Sigmoid colon (tissue), 7 donors: ENCODE measurements around the gene PEX11B. TPM values are rescaled to one million over a fixed set of nuclear protein-coding genes. Genes with fewer than 3 reads are reported as not detected.

ENCODE experiments used
- DNase-seq: peaks from one replicate; pipeline ENCODE4 v3.0.0-alpha.2; 2019
- H3K27ac ChIP-seq, 4 donors: fragments of 200-600 bp; sonication (generic); one replicate each; pipeline ENCODE4 v1.5.1; 2016 to 2019; ENCODE audit warnings: mild to moderate bottlenecking in 1 of 4
- H3K27me3 ChIP-seq, 3 donors: fragments of 200-600 bp; sonication (generic); one replicate each; pipeline ENCODE4 v1.5.1; 2019; ENCODE audit warnings: mild to moderate bottlenecking in 1 of 3
- H3K36me3 ChIP-seq, 4 donors: fragments of 200-600 bp; sonication (generic); one replicate each; pipeline ENCODE4 v1.5.1; 2016 to 2019
- H3K4me1 ChIP-seq, 4 donors: fragments of 200-600 bp; sonication (generic); one replicate each; pipeline ENCODE4 v1.5.1; 2017 to 2019
- H3K4me3 ChIP-seq, 4 donors: fragments of 200-600 bp; sonication (generic); one replicate each; pipeline ENCODE4 v1.5.1; 2017 to 2019; ENCODE audit warnings: mild to moderate bottlenecking in 2 of 4, moderate library complexity in 1 of 4
- H3K9me3 ChIP-seq, 4 donors: fragments of 200-600 bp in 3 of 4; sonication (generic) in 3 of 4; one replicate each; pipeline versions ENCODE4 v1.5.1 to v1.6.1; 2013 to 2019
- CTCF ChIP-seq, 4 experiments: fragments of 450-650 bp in 3 of 4; fragments of 200-600 bp in 1 of 4; IDR thresholded peaks; one replicate each; pipeline ENCODE4 v1.5.1; 2016 to 2019; ENCODE audit warnings: antibody characterized with exemption in 4 of 4, mild to moderate bottlenecking in 3 of 4, moderate library complexity in 2 of 4
- EP300 ChIP-seq, 4 donors: sonication (generic); formaldehyde crosslinking; IDR thresholded peaks; one replicate each; pipeline ENCODE4 v1.6.1; 2017; ENCODE audit warnings: antibody characterized with exemption in 4 of 4
- POLR2A ChIP-seq, 2 donors: fragments of 450-650 bp; IDR thresholded peaks; one replicate each; pipeline ENCODE4 v1.6.1; 2016; ENCODE audit warnings: antibody characterized with exemption in 2 of 2, mild to moderate bottlenecking in 2 of 2, moderate library complexity in 2 of 2
- POLR2AphosphoS5 ChIP-seq, 4 donors: sonication (generic); formaldehyde crosslinking; IDR thresholded peaks; one replicate each; pipeline ENCODE4 v1.6.1; 2017; ENCODE audit warnings: antibody characterized with exemption in 4 of 4
- WGBS, 2 donors: extraction: QIAGEN DNeasy Blood & Tissue Kit; methylation state at CpG; one replicate each; pipeline ENCODE4 v1.1.7; 2013; 5-methylcytosine and 5-hydroxymethylcytosine counted together
- intact Hi-C: fragments of 100-400 bp; cut with DNase I; formaldehyde crosslinking; loops from one replicate; pipeline ENCODE4 v1.15.1; 2023
- polyA plus RNA-seq, 3 donors: library from polyadenylated mRNA; stranded (reverse); fragments of 200-250 nt; gene quantifications; one replicate each; pipeline ENCODE4 v1.2.3, GENCODE V29; 2013
- total RNA-seq, 4 donors: library from RNA; depleted of rRNA; stranded (reverse); fragments of >200 nt; gene quantifications; one replicate each; pipeline ENCODE4 v1.1.0, GENCODE V29; 2016
- donor health status: healthy with polysubstance abuse.
- donor health status: Bipolar disorder and iron deficiency.
- donor health status: healthy.

Gene PEX11B
- total and polyA plus RNA-seq, 7 donors, result 20.2 to 41.8 (median 22.5) TPM

DNA sequence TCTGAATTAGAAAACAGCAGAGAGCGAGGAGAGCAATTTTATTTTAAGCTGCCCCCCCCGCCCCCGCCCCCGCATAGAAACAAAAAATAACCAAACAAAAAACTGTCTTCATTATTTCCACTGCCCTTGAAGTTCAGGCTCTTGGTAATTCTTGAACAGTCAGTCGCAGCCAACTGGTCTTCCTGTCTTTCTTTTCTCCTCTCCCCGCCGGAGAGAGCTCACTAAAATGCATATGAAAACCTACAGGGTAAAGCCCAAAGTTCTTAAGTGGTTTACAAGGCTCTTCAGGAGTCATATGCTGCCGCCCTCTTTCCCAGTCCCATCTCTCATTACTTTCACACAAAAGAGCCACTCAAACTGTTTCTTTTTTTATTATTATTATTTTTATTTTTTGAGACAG, 31.7 kb downstream of the PEX11B start:
- intact Hi-C loops, result no loop called here
- no peak for TF ChIP-seq POLR2A (IDR thresholded peaks at IDR 0.05)
- no peak for TF ChIP-seq EP300 (IDR thresholded peaks at IDR 0.05)
- TF ChIP-seq CTCF (IDR thresholded peaks at IDR 0.05), result no peak
- no peak for TF ChIP-seq POLR2AphosphoS5 (IDR thresholded peaks at IDR 0.05)
- Histone ChIP-seq H3K9me3 (no peaks in the 10 kb centered on the region), H3K27me3 (no peaks in the 10 kb centered on the region), H3K4me3 (no peak overlapping the region), H3K36me3 (no peaks in the 10 kb centered on the region), H3K4me1 (peaks cover 0 to 16% (median 15%) of the 10 kb centered on the region in 4 donors), H3K27ac (no peak overlapping the region)
- DNase-seq, result no peak
- 70 to 82% methylated on average over 8 of the region's 8 CpGs for WGBS, 2 donors

DNA sequence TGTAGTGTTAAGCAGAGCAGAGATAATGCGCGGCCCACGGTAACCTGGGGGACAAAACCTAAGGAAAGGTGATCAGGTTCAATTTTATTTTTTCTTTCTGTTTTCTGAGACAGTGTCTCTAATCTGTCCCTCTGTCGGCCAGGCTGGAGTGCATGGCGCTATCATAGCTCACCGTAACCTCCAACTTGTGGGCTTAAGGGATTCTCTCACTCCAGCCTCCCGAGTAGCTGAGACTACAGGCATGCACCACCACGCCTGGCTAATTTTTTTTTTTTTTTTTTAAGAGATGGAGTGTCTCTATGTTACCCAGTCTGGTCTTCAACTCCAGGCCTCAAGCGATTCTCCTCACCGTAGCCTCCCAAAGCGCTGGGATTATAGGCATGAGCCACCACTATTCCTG, 32.1 kb downstream of the PEX11B start:
- TF ChIP-seq POLR2AphosphoS5 (IDR thresholded peaks at IDR 0.05) (no peak), POLR2A (IDR thresholded peaks at IDR 0.05) (no peak), EP300 (IDR thresholded peaks at IDR 0.05) (no peak), CTCF (IDR thresholded peaks at IDR 0.05) (no peak)
- no peaks in the 10 kb centered on the region for H3K27me3 ChIP-seq
- H3K36me3 ChIP-seq, result no peaks in the 10 kb centered on the region
- no peaks in the 10 kb centered on the region for H3K9me3 ChIP-seq
- peak overlapping the region in 1 of 4 donors; percentile 40 for H3K27ac ChIP-seq
- intact Hi-C loops, result no loop called here
- WGBS, 2 donors, result 43 to 54% methylated on average over 11 of the region's 11 CpGs
- DNase-seq, result no peak
- peak overlapping the region; percentile 42 to 72 (median 60) for H3K4me3 ChIP-seq
- peaks cover 0 to 11% (median 11%) of the 10 kb centered on the region in 4 donors for H3K4me1 ChIP-seq

DNA sequence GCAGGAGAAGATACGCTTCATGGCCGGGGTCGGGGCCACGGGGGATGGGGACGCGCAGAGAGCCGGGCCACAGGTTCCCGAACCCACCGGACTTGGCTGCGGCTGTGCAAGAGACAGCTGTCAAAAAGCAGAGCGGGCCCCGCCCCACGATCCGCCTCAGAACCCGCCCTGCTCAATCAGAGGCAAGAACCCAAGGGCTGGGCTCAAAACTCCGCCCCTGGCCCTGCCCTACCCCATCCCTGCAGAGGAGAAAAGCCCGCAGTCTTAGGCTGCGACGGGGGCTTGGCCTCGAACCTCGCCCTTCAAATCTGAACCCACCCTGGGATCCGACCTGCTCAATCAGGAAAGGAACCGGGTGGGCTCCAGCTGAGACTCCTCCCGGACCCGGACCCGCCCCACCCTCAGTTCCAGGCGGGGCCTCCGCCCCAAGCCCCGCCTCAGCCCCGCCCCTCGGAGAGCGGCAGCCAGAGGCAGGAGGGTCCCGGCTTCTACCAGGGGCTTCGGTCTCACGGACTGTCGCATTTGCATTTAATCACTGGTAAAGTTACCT, 32.7 kb downstream of the PEX11B start, which contains the start of gene ANKRD35:
ANKRD35 (minus strand) TSS at position 129 of the 550 bp plus-strand sequence; CDS start at position 21, 108 bp downstream.
- 1% methylated on average over 36 of the region's 36 CpGs for WGBS, 2 donors

GRCh38 chr1:145884675-145885074, 33.8 kb downstream of the PEX11B start:
- Histone ChIP-seq H3K27ac (no peak overlapping the region), H3K27me3 (no peaks in the 10 kb centered on the region), H3K4me1 (peaks cover 0 to 11% (median 6%) of the 10 kb centered on the region in 4 donors), H3K36me3 (no peaks in the 10 kb centered on the region), H3K4me3 (no peak overlapping the region), H3K9me3 (no peaks in the 10 kb centered on the region)
- no peak for DNase-seq
- intact Hi-C loops, result no loop called here
- TF ChIP-seq CTCF (IDR thresholded peaks at IDR 0.05), result no peak
- TF ChIP-seq POLR2A (IDR thresholded peaks at IDR 0.05), result no peak
- TF ChIP-seq EP300 (IDR thresholded peaks at IDR 0.05), result no peak
- TF ChIP-seq POLR2AphosphoS5 (IDR thresholded peaks at IDR 0.05), result no peak
- WGBS, 2 donors, result 78 to 91% methylated on average over 1 of the region's 1 CpG

More for the DNA sequence above, 32.7 kb downstream of the PEX11B start, which contains the start of gene ANKRD35:
- TF ChIP-seq EP300 (IDR thresholded peaks at IDR 0.05) (no peak), POLR2AphosphoS5 (IDR thresholded peaks at IDR 0.05) (no peak)
- peak within 1 kb of the TSS in 1 of 4 donors; percentile 40 for H3K27ac ChIP-seq
- H3K27me3 ChIP-seq, result no peaks in the 10 kb centered on the region
- H3K9me3 ChIP-seq, result no peaks in the 10 kb centered on the region
- H3K36me3 ChIP-seq, result no peaks in the 10 kb centered on the region
- peak; percentile 89 for DNase-seq
- H3K4me3 ChIP-seq, result peak within 1 kb of the TSS; percentile 42 to 72 (median 60)
- intact Hi-C loops, result no loop called here
- peaks cover 0 to 11% (median 6%) of the 10 kb centered on the region in 4 donors for H3K4me1 ChIP-seq

DNA sequence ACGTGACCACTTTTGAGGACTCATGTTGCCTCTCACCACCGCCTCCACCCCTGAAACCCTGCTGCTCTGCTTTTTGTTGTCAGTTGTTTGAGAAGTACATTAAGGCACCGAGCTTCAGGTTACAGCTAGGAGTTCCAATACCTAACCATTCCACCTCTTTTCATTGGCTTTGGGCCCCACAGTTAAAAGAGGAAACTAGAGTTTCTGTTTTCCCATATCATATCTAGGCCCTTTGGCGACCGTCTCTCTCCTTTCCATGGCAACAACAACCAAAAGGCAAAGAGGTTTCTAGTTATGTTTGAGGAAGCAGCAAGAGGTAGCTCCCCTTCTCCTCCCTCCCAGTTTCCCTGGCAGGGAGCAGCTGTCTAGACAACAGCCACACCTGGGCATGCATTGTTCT, 38.7 kb downstream of the PEX11B start:
- intact Hi-C loops, result no loop called here
- Histone ChIP-seq H3K36me3 (no peaks in the 10 kb centered on the region), H3K9me3 (no peaks in the 10 kb centered on the region), H3K4me1 (no peaks in the 10 kb centered on the region), H3K27me3 (no peaks in the 10 kb centered on the region), H3K4me3 (no peak overlapping the region), H3K27ac (no peak overlapping the region)
- DNase-seq, result no peak
- TF ChIP-seq CTCF (IDR thresholded peaks at IDR 0.05) (no peak), POLR2A (IDR thresholded peaks at IDR 0.05) (no peak), POLR2AphosphoS5 (IDR thresholded peaks at IDR 0.05) (no peak), EP300 (IDR thresholded peaks at IDR 0.05) (no peak)
- 50 to 59% methylated on average over 5 of the region's 5 CpGs for WGBS, 2 donors
